Measurements from ENCODE around the gene ZNF385C. TPM values are rescaled to one million over a fixed set of nuclear protein-coding genes. Genes with fewer than 3 reads are reported as not detected.

ZNF385C gene
- total RNA-seq, 1 experiment from 2014 or later, result 3.7 TPM

DNA sequence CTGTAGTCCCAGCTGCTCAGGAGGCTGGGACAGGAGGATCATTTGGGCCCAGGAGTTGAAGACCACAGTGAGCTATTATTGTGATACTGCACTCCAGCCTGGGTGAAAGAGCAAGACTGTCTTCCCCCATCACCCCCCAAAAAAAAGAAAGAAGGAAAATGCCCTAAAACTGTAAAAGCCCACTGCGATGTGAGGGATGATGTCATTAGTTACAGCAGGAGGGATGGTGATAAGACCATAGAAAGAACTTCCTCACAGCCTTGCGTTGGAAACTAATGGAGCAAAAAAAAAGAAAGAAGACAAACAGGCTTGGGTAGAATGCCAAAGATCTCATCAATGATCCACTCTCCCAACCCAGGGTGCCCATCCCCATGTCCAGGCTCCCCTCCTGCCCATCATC is 18.7 kb downstream of the ZNF385C start:
- no peaks in the 10 kb centered on the region for H3K9me3 Mint-ChIP-seq
- H3K4me3 Mint-ChIP-seq, result no peak overlapping the region
- no peaks in the 10 kb centered on the region; the same call in 1 of the 2 replicates for H3K27me3 Mint-ChIP-seq (ENCODE audit: low read depth)
- ChIA-PET POLR2A (no interaction called here), CTCF (interaction anchor here (1.6 kb wide), 1 partner anchor 8 kb away, joined by 5 read pairs; no protein-coding TSS in a partner anchor)
- peaks cover 3% of the 10 kb centered on the region; the same call in 1 of the 2 replicates for H3K4me1 Mint-ChIP-seq
- no peak overlapping the region for H3K27ac Mint-ChIP-seq
- no peaks in the 10 kb centered on the region for H3K36me3 Mint-ChIP-seq
- DNase-seq (ENCODE audit: low spot score) (no peak), ATAC-seq (no peak)
- TF ChIP-seq NFYB (CRISPR knock-in tag; conservative IDR thresholded peaks at IDR 0.05; ENCODE audit: low read depth), result no peak
- TF ChIP-seq KAT7 (CRISPR knock-in tag; IDR thresholded peaks at IDR 0.05; ENCODE audit: borderline replicate concordance), result no peak
- TF ChIP-seq ZBTB21 (CRISPR knock-in tag; IDR thresholded peaks at IDR 0.05; ENCODE audit: borderline replicate concordance), result no peak
- TF ChIP-seq GTF2I (CRISPR knock-in tag; conservative IDR thresholded peaks at IDR 0.05), result no peak
- TF ChIP-seq, protein P1, sequence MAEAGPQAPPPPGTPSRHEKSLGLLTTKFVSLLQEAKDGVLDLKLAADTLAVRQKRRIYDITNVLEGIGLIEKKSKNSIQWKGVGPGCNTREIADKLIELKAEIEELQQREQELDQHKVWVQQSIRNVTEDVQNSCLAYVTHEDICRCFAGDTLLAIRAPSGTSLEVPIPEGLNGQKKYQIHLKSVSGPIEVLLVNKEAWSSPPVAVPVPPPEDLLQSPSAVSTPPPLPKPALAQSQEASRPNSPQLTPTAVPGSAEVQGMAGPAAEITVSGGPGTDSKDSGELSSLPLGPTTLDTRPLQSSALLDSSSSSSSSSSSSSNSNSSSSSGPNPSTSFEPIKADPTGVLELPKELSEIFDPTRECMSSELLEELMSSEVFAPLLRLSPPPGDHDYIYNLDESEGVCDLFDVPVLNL (CRISPR knock-in tag; IDR thresholded peaks at IDR 0.05; ENCODE audit: borderline replicate concordance, low read depth), result no peak
- TF ChIP-seq, protein P2, sequence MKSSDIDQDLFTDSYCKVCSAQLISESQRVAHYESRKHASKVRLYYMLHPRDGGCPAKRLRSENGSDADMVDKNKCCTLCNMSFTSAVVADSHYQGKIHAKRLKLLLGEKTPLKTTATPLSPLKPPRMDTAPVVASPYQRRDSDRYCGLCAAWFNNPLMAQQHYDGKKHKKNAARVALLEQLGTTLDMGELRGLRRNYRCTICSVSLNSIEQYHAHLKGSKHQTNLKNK (CRISPR knock-in tag; IDR thresholded peaks at IDR 0.05), result no peak
- TF ChIP-seq, protein P3, sequence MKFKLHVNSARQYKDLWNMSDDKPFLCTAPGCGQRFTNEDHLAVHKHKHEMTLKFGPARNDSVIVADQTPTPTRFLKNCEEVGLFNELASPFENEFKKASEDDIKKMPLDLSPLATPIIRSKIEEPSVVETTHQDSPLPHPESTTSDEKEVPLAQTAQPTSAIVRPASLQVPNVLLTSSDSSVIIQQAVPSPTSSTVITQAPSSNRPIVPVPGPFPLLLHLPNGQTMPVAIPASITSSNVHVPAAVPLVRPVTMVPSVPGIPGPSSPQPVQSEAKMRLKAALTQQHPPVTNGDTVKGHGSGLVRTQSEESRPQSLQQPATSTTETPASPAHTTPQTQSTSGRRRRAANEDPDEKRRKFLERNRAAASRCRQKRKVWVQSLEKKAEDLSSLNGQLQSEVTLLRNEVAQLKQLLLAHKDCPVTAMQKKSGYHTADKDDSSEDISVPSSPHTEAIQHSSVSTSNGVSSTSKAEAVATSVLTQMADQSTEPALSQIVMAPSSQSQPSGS (CRISPR knock-in tag; IDR thresholded peaks at IDR 0.05; ENCODE audit: borderline replicate concordance, low read depth), result no peak
- no peak for TF ChIP-seq TEAD1 (CRISPR knock-in tag; IDR thresholded peaks at IDR 0.05)
- TF ChIP-seq, protein P4, sequence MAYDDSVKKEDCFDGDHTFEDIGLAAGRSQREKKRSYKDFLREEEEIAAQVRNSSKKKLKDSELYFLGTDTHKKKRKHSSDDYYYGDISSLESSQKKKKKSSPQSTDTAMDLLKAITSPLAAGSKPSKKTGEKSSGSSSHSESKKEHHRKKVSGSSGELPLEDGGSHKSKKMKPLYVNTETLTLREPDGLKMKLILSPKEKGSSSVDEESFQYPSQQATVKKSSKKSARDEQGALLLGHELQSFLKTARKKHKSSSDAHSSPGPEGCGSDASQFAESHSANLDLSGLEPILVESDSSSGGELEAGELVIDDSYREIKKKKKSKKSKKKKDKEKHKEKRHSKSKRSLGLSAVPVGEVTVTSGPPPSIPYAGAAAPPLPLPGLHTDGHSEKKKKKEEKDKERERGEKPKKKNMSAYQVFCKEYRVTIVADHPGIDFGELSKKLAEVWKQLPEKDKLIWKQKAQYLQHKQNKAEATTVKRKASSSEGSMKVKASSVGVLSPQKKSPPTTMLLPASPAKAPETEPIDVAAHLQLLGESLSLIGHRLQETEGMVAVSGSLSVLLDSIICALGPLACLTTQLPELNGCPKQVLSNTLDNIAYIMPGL (CRISPR knock-in tag; IDR thresholded peaks at IDR 0.05), result no peak
- TF ChIP-seq GRHL2 (CRISPR knock-in tag; IDR thresholded peaks at IDR 0.05; ENCODE audit: insufficient replicate concordance, severe bottlenecking), result no peak
- TF ChIP-seq, protein P5, sequence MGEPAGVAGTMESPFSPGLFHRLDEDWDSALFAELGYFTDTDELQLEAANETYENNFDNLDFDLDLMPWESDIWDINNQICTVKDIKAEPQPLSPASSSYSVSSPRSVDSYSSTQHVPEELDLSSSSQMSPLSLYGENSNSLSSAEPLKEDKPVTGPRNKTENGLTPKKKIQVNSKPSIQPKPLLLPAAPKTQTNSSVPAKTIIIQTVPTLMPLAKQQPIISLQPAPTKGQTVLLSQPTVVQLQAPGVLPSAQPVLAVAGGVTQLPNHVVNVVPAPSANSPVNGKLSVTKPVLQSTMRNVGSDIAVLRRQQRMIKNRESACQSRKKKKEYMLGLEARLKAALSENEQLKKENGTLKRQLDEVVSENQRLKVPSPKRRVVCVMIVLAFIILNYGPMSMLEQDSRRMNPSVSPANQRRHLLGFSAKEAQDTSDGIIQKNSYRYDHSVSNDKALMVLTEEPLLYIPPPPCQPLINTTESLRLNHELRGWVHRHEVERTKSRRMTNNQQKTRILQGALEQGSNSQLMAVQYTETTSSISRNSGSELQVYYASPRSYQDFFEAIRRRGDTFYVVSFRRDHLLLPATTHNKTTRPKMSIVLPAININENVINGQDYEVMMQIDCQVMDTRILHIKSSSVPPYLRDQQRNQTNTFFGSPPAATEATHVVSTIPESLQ (CRISPR knock-in tag; IDR thresholded peaks at IDR 0.05), result no peak
- TF ChIP-seq, protein P6, sequence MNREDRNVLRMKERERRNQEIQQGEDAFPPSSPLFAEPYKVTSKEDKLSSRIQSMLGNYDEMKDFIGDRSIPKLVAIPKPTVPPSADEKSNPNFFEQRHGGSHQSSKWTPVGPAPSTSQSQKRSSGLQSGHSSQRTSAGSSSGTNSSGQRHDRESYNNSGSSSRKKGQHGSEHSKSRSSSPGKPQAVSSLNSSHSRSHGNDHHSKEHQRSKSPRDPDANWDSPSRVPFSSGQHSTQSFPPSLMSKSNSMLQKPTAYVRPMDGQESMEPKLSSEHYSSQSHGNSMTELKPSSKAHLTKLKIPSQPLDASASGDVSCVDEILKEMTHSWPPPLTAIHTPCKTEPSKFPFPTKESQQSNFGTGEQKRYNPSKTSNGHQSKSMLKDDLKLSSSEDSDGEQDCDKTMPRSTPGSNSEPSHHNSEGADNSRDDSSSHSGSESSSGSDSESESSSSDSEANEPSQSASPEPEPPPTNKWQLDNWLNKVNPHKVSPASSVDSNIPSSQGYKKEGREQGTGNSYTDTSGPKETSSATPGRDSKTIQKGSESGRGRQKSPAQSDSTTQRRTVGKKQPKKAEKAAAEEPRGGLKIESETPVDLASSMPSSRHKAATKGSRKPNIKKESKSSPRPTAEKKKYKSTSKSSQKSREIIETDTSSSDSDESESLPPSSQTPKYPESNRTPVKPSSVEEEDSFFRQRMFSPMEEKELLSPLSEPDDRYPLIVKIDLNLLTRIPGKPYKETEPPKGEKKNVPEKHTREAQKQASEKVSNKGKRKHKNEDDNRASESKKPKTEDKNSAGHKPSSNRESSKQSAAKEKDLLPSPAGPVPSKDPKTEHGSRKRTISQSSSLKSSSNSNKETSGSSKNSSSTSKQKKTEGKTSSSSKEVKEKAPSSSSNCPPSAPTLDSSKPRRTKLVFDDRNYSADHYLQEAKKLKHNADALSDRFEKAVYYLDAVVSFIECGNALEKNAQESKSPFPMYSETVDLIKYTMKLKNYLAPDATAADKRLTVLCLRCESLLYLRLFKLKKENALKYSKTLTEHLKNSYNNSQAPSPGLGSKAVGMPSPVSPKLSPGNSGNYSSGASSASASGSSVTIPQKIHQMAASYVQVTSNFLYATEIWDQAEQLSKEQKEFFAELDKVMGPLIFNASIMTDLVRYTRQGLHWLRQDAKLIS (CRISPR knock-in tag; IDR thresholded peaks at IDR 0.05; ENCODE audit: borderline replicate concordance), result no peak
- TF ChIP-seq, protein P7, sequence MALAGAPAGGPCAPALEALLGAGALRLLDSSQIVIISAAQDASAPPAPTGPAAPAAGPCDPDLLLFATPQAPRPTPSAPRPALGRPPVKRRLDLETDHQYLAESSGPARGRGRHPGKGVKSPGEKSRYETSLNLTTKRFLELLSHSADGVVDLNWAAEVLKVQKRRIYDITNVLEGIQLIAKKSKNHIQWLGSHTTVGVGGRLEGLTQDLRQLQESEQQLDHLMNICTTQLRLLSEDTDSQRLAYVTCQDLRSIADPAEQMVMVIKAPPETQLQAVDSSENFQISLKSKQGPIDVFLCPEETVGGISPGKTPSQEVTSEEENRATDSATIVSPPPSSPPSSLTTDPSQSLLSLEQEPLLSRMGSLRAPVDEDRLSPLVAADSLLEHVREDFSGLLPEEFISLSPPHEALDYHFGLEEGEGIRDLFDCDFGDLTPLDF (CRISPR knock-in tag; IDR thresholded peaks at IDR 0.05), result no peak
- no peak for TF ChIP-seq NR2C2 (CRISPR knock-in tag; IDR thresholded peaks at IDR 0.05)
- TF ChIP-seq, protein P8, sequence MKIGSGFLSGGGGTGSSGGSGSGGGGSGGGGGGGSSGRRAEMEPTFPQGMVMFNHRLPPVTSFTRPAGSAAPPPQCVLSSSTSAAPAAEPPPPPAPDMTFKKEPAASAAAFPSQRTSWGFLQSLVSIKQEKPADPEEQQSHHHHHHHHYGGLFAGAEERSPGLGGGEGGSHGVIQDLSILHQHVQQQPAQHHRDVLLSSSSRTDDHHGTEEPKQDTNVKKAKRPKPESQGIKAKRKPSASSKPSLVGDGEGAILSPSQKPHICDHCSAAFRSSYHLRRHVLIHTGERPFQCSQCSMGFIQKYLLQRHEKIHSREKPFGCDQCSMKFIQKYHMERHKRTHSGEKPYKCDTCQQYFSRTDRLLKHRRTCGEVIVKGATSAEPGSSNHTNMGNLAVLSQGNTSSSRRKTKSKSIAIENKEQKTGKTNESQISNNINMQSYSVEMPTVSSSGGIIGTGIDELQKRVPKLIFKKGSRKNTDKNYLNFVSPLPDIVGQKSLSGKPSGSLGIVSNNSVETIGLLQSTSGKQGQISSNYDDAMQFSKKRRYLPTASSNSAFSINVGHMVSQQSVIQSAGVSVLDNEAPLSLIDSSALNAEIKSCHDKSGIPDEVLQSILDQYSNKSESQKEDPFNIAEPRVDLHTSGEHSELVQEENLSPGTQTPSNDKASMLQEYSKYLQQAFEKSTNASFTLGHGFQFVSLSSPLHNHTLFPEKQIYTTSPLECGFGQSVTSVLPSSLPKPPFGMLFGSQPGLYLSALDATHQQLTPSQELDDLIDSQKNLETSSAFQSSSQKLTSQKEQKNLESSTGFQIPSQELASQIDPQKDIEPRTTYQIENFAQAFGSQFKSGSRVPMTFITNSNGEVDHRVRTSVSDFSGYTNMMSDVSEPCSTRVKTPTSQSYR (CRISPR knock-in tag; IDR thresholded peaks at IDR 0.05), result no peak
- TF ChIP-seq, protein P9, sequence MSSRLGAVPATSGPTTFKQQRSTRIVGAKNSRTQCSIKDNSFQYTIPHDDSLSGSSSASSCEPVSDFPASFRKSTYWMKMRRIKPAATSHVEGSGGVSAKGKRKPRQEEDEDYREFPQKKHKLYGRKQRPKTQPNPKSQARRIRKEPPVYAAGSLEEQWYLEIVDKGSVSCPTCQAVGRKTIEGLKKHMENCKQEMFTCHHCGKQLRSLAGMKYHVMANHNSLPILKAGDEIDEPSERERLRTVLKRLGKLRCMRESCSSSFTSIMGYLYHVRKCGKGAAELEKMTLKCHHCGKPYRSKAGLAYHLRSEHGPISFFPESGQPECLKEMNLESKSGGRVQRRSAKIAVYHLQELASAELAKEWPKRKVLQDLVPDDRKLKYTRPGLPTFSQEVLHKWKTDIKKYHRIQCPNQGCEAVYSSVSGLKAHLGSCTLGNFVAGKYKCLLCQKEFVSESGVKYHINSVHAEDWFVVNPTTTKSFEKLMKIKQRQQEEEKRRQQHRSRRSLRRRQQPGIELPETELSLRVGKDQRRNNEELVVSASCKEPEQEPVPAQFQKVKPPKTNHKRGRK (CRISPR knock-in tag; IDR thresholded peaks at IDR 0.05; ENCODE audit: borderline replicate concordance), result no peak
- TF ChIP-seq, protein P10, sequence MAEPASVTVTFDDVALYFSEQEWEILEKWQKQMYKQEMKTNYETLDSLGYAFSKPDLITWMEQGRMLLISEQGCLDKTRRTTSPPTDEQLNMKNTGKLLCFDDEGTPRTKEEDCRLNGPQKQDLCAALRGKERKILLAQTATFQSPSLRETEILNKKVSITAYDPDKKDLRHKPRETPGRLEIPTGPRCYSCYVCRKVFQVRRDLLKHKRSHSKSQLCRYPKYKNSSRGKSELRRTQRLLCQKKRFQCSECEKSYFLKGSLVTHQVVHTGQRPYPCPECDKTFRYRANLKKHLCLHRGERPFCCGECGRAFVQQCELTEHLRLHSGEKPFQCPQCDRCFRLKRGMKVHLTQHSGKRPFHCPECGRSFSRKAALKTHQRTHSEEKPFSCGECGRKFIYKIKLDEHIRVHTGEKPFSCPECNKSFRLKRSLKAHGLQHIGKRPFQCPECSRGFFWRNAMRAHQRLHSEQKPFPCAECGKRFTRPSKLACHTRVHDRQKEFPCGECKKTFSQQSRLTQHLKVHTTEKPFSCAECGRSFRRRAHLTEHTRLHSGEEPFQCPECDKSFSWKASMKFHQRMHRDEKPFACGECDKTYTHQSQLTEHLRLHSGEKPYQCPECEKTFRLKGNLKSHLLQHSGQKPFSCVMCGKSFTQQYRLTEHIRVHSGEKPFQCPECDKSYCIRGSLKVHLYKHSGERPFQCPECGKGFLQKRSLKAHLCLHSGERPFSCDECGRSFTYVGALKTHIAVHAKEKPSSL (CRISPR knock-in tag; conservative IDR thresholded peaks at IDR 0.05), result no peak
- TF ChIP-seq ZNF423 (CRISPR knock-in tag; IDR thresholded peaks at IDR 0.05), result no peak
